AG09309 (cell line): ENCODE measurements around the gene GPR17.

ENCODE experiments used
- DNase-seq: peaks from one replicate; pipeline ENCODE4 v3.0.0-alpha.2; 2010; ENCODE audit warnings: low read depth
- H3K4me3 ChIP-seq: 2 replicates; pipeline ENCODE4 v1.5.1; 2011; ENCODE audit warnings: mild to moderate bottlenecking, low read depth, low read length, moderate library complexity; ENCODE audit not compliant: control insufficient read depth
- TF ChIP-seq, protein P1 (sequence below): IDR thresholded peaks from 2 replicates; pipeline ENCODE4 v1.5.1; 2011; ENCODE audit warnings: mild to moderate bottlenecking, low read depth, low read length, inconsistent platforms; ENCODE audit not compliant: insufficient read depth, control insufficient read depth; ENCODE audit errors: missing control alignments

Gene GPR17

DNA sequence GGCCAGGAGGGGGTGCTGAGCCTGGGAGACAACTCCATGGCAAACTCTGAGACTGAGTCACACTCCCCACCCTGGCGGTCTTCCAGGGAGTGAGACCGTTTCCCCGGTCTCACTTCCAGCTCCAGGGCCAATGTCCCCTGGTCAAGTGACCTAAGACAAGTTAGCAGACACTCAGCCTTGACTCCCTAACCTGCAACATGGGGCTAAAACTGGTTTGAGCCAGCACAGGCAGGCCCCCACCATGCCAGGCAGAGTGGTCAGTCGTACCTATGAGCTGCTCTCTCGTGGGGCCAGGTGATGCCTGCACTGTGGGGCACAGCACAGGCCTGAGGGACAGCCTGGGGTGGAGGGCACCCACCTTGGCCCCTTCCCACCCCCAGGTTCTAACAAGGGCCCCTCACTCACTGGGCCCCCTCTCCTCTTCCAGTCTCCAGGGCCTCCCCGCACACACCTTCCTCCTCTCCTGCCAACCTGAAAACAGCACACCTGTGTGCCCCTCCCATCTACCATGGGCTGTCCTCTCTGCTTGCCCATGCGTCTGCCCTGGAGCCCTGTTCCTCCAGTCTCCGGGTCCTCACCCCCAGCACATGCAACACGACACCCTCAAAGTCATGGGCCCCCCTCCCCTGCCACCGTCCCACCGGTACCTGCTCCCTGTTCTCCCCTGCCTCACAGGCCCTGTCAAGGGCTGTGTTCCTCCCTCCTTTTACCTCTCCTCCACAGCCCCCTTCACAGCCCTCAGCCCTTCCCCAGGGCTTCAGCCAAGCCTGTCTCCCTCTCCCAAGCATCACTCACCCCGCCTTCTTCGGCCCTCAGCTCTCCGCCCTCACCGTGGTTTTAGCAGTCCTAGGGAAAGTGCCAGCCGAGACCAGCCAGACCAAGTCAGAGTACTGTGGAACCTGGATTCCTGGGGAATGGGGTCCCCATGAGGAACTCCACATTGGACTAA is 1.6 kb downstream of the GPR17 start:
- no peak for DNase-seq
- TF ChIP-seq, protein P1, sequence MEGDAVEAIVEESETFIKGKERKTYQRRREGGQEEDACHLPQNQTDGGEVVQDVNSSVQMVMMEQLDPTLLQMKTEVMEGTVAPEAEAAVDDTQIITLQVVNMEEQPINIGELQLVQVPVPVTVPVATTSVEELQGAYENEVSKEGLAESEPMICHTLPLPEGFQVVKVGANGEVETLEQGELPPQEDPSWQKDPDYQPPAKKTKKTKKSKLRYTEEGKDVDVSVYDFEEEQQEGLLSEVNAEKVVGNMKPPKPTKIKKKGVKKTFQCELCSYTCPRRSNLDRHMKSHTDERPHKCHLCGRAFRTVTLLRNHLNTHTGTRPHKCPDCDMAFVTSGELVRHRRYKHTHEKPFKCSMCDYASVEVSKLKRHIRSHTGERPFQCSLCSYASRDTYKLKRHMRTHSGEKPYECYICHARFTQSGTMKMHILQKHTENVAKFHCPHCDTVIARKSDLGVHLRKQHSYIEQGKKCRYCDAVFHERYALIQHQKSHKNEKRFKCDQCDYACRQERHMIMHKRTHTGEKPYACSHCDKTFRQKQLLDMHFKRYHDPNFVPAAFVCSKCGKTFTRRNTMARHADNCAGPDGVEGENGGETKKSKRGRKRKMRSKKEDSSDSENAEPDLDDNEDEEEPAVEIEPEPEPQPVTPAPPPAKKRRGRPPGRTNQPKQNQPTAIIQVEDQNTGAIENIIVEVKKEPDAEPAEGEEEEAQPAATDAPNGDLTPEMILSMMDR = no peak
- H3K4me3 ChIP-seq = no peak overlapping the region

DNA sequence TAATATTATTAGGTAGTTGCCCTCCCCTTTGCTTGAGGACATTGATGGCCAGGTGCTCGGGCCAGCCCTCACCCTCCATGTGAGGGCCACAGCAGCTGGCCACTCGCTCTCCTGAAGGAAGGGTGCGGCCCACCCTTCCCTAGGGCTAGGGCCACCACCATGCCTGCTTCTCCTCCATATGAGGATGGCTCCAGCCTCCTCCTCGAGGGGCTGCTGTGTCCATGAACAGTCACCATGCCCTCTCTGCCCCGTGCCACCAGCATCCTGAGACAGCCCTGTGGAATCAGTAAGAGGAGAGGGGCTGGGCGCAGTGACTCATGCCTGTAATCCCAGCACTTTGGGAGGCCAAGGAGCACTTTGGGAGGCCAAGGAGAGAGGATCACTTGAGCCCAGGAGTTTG is 2.4 kb downstream of the GPR17 start:
- TF ChIP-seq, protein P1 = no peak
- H3K4me3 ChIP-seq = no peak overlapping the region
- DNase-seq = no peak

DNA sequence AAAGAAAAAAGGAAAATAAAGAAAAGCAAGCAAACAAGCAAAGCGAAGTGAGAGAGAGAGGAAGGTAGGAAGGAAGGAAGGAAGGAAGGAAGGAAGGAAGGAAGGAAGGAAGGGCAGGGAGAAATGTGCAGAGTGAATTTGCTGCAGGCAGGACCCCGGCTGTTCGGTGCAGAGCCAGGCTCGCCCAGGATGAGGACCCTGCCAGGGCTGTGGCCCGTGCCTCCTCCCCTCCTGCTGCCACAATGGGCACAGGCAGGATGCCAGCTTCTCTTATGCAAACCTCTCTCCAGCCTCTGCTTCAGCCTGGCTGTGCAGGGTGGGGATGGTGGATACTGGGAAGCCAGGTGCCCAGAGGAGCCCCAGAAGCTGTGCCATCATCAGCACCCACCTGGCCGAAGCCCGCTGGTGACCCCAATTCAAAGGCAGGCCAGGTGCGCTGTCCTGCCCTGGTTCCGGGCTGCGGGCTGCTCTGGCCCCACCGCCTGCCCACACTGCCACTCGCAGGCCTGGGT is 3.2 kb downstream of the GPR17 start:
- TF ChIP-seq, protein P1 = no peak
- DNase-seq = no peak
- no peak overlapping the region for H3K4me3 ChIP-seq

DNA sequence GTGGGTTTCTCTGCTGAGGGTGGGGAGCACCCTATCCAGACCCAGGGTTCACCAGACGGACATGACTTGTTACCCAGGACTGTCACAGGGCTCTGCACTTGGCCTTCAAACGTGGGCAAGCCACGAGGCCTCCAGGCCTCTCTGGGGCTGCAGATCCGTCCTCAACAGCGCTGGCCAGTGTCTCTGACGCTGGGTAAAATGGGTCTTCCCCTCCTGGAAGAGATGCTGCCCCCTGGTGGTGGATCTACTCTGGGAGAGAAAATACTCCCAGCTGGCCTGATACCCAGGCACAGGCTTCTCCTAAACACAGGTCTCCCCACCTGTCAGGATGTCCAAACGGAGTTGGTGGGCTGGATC is 3.7 kb downstream of the GPR17 start:
- TF ChIP-seq, protein P1 = peak; percentile 84
- H3K4me3 ChIP-seq = no peak overlapping the region

DNA sequence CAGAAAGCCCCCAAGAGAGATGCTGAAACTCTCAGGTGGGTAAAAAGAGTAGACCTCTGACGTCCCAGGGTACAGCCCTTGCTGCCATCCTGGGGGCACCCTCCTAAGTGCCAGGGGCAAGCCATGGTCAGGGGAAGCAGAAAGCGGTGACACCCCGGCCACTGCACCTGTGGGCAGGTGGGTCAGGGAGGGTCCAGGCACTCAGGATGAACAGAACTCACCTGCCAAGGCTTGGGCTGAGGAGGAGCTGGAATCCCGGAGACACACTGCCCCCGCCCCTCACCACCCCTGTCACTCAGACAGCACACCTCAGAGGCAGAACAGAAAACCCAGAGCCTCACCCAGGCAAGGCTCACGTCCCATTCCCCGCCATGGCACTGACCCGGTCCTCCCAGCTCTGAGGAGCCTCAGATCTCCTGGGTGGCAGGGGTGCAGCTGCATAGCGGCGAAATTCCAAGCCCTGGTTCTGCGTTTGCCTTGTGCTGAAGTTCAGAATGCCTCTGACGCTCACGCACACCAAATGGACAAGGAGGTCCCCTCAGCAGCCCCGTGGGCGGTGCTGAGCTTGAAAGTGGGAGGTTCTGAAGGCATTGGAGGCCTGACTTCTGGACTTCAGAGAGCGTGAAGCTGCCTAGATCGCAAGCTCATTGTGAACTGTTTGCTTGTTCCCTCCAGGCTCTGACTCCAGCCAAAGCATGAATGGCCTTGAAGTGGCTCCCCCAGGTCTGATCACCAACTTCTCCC is 4.3 kb downstream of the GPR17 start:
- TF ChIP-seq, protein P1 = no peak
- H3K4me3 ChIP-seq = no peak overlapping the region
- no peak for DNase-seq

More for the DNA sequence above, 3.7 kb downstream of the GPR17 start:
- peak; percentile 39 for DNase-seq

DNA sequence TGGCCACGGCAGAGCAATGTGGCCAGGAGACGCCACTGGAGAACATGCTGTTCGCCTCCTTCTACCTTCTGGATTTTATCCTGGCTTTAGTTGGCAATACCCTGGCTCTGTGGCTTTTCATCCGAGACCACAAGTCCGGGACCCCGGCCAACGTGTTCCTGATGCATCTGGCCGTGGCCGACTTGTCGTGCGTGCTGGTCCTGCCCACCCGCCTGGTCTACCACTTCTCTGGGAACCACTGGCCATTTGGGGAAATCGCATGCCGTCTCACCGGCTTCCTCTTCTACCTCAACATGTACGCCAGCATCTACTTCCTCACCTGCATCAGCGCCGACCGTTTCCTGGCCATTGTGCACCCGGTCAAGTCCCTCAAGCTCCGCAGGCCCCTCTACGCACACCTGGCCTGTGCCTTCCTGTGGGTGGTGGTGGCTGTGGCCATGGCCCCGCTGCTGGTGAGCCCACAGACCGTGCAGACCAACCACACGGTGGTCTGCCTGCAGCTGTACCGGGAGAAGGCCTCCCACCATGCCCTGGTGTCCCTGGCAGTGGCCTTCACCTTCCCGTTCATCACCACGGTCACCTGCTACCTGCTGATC is 4.9 kb downstream of the GPR17 start:
- TF ChIP-seq, protein P1 = no peak
- H3K4me3 ChIP-seq = no peak overlapping the region
- no peak for DNase-seq
